SIG-M5 (cell line): Measurements from ENCODE around the gene LCLAT1.

Experiments
- DNase-seq: peaks from one replicate; lab custom pipeline; 2025; lab: John Stamatoyannopoulos, UW

LCLAT1 gene

GRCh38 chr2:30516166-30516565 is 69.1 kb downstream of the LCLAT1 start:
- DNase-seq: no peak

- DNase-seq: no peak
These were observed 72.8 kb downstream of the LCLAT1 start for GRCh38 chr2:30519796-30520195.

- no peak for DNase-seq
These were observed 75.4 kb downstream of the LCLAT1 start for GRCh38 chr2:30522421-30522820.

- no peak for DNase-seq
These were observed 80.4 kb downstream of the LCLAT1 start for GRCh38 chr2:30527411-30527810.

GRCh38 chr2:30527859-30528258 is 80.8 kb downstream of the LCLAT1 start:
- no peak for DNase-seq

GRCh38 chr2:30530346-30530745 is 83.3 kb downstream of the LCLAT1 start:
- no peak for DNase-seq

- DNase-seq: no peak
These were observed 94.6 kb downstream of the LCLAT1 start for GRCh38 chr2:30541680-30542079.

- no peak for DNase-seq
These were observed 98.8 kb downstream of the LCLAT1 start for GRCh38 chr2:30545875-30546274.

- no peak for DNase-seq
These were observed 101.3 kb downstream of the LCLAT1 start for GRCh38 chr2:30548386-30548785.

- no peak for DNase-seq
These were observed 102.0 kb downstream of the LCLAT1 start for GRCh38 chr2:30549096-30549495.

GRCh38 chr2:30559544-30560275 is 112.7 kb downstream of the LCLAT1 start:
- no peak for DNase-seq

GRCh38 chr2:30561349-30561748 is 114.3 kb downstream of the LCLAT1 start:
- no peak for DNase-seq

GRCh38 chr2:30565851-30566358 is 118.9 kb downstream of the LCLAT1 start:
- no peak for DNase-seq

GRCh38 chr2:30566631-30567030 is 119.6 kb downstream of the LCLAT1 start:
- no peak for DNase-seq

- DNase-seq: no peak
These were observed 120.3 kb downstream of the LCLAT1 start for GRCh38 chr2:30567317-30567716.

- no peak for DNase-seq
These were observed 122.9 kb downstream of the LCLAT1 start for GRCh38 chr2:30569946-30570345.

- DNase-seq: no peak
These were observed 130.1 kb downstream of the LCLAT1 start for GRCh38 chr2:30577151-30577550.

- DNase-seq: no peak
These were observed 133.3 kb downstream of the LCLAT1 start for GRCh38 chr2:30580391-30580790.

GRCh38 chr2:30582521-30582920 is 135.5 kb downstream of the LCLAT1 start:
- DNase-seq: no peak

GRCh38 chr2:30583204-30583749 is 136.2 kb downstream of the LCLAT1 start:
- DNase-seq: no peak

- DNase-seq: peak; percentile 6
These were observed 137.1 kb downstream of the LCLAT1 start for GRCh38 chr2:30584116-30584515.

- DNase-seq: no peak
These were observed 141.9 kb downstream of the LCLAT1 start for GRCh38 chr2:30588994-30589393.

GRCh38 chr2:30590407-30590806 is 143.4 kb downstream of the LCLAT1 start:
- DNase-seq: no peak

- no peak for DNase-seq
These were observed 144.1 kb downstream of the LCLAT1 start for GRCh38 chr2:30591186-30591585.
